ENCODE results near the gene DUXB.

Gene DUXB

GRCh38 chr16:75648265-75649076 lies 52.8 kb downstream of the DUXB start:
- no peak for TF ChIP-seq CTCF (IDR thresholded peaks at IDR 0.05; ENCODE audit: low read depth, low read length, missing control alignments)
- peak overlapping the region; percentile 98 for H3K4me3 ChIP-seq (replicated peaks; ENCODE audit: low read depth, low read length)
- DNase-seq (ENCODE audit: extremely low read depth, low read depth) = peak; percentile 54

DNA sequence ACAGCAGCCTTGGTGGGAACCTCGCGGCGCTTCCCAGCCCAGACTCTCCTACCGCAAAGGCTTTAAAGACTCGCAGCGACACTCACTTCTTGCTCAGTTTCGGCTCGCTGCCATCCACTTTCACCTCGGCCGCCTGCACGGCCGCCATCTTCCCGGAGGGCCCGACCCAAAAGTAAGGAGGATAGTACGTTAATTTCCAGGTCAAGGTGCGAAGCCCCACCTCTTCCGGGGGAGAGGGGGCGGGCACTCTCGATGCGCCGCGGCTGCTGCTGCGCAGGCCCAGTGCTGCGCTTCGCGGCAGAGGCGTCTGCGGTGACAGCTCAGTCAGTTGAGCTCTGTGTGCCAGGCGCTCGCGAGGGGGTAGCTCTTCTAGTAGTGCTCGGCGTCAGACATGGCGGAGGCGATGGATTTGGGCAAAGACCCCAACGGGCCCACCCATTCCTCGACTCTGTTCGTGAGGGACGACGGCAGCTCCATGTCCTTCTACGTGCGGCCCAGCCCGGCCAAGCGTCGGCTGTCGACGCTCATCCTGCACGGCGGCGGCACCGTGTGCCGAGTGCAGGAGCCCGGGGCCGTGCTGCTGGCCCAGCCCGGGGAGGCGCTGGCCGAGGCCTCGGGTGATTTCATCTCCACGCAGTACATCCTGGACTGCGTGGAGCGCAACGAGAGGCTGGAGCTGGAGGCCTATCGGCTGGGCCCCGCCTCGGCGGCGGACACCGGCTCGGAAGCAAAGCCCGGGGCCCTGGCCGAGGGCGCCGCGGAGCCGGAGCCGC lies 53.6 kb downstream of the DUXB start, which contains the start of the genes KARS1 and TERF2IP:
TSS of gene KARS1 (minus strand) at position 174 of the 773 bp plus-strand sequence. CDS start at position 148, 26 bp downstream.
TSS of gene TERF2IP (plus strand) at position 282 of the 773 bp plus-strand sequence. CDS start at position 392, 110 bp downstream.
- TF ChIP-seq CTCF (IDR thresholded peaks at IDR 0.05; ENCODE audit: low read depth, low read length, missing control alignments) = no peak
- DNase-seq (ENCODE audit: extremely low read depth, low read depth) = peak; percentile 59
- peak within 1 kb of the TSS; percentile 98 for H3K4me3 ChIP-seq (replicated peaks; ENCODE audit: low read depth, low read length)

DNA sequence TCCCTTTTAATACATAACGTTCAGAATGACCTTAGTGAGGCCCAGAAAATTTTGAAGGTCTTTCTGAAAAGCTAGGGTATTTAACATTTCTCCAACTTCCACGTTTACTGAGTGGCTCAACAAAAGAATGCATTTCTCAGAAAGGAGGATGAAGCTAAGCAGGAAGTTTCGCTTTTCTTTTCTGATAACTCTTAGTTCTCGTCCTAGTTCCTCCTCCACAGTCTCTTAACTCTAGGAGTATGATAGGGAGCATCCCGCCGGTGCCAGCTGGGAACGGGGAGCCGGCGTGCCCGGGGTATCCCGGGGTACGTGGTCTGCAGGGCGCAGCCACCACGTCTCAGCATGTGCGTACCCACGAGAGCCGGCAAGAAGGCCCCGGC lies 54.2 kb downstream of the DUXB start:
- H3K4me3 ChIP-seq (replicated peaks; ENCODE audit: low read depth, low read length) = peak overlapping the region; percentile 98
- no peak for TF ChIP-seq CTCF (IDR thresholded peaks at IDR 0.05; ENCODE audit: low read depth, low read length, missing control alignments)
- no peak for DNase-seq (ENCODE audit: extremely low read depth, low read depth)

DNA sequence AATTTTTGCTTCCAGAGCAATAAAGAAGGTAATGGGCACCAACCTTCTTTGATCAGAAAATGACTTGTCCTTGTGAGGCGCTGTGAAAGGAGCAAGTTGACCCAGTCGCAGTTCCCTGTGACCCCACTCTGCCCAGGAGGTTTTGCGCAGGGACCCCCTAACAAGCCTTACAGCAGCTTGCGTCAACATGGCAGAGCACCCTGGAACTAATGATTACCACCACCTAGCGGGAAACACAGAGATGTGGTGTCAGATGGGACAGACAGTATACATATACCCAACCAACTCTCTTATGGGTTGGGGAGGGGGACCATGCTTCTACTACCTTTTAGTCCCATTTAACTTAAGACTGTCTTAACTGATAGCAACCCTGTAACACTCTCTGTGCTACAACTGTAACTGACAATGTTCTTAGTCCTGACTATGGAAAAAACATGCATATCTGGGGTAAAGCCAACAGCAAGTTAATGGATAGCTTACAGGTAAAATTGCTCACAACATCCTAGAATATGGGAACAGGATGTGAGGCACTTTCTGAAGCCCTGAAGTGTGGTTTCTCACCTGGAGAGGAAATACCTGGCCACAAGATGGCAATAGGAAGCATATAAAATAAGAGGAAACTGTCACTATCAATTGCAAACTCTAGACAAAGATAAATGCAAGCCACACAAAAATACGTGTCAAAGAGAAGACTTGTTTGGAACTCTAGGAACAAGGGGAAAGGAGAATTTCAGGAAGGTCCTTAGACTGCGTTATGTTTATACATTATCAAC lies 56.8 kb downstream of the DUXB start:
- DNase-seq (ENCODE audit: extremely low read depth, low read depth) = no peak
- peak overlapping the region; percentile 98; the same call in 1 of the 2 replicates for H3K4me3 ChIP-seq (replicated peaks; ENCODE audit: low read depth, low read length)
- TF ChIP-seq CTCF (IDR thresholded peaks at IDR 0.05; ENCODE audit: low read depth, low read length, missing control alignments) = no peak
